GM21529 (cell line): Measurements from ENCODE around the gene G6PC1.
"Not testable (repeated sequence)": the region's sequence is repeated elsewhere in the genome, so short reads cannot be mapped to it uniquely, and the experiment has no call there.

ENCODE experiments used
- ATAC-seq: cut with Tn5 transposase; IDR thresholded peaks from one replicate; pipeline ENCODE4 v1.9.1; 2021; ENCODE audit not compliant: unreplicated experiment

G6PC1 gene

DNA sequence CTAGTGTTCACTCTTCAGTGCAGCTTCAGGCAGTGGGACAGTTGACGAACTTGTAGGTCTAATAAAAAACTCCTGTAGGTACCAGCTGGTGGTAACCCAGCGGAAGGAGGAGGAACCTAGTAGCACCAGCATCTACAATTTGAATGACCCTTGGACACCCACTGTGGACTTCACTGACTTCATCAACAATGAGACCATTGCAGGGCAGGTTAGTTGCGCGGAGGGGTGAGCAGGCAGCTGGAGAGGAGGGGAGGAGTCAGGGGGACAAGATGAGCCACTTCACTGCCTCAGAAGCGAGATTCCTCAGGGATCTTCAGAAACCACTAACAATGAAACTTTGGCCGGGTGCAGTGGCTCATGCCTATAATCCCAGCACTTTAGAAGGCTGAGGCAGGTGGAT, 27.3 kb upstream of the G6PC1 start:
- no peak for ATAC-seq

- ATAC-seq, result not testable (repeated sequence)
Observed at GRCh38 chr17:42873932-42874695, 26.5 kb upstream of the G6PC1 start.

GRCh38 chr17:42877037-42877436, 23.6 kb upstream of the G6PC1 start:
- no peak for ATAC-seq

DNA sequence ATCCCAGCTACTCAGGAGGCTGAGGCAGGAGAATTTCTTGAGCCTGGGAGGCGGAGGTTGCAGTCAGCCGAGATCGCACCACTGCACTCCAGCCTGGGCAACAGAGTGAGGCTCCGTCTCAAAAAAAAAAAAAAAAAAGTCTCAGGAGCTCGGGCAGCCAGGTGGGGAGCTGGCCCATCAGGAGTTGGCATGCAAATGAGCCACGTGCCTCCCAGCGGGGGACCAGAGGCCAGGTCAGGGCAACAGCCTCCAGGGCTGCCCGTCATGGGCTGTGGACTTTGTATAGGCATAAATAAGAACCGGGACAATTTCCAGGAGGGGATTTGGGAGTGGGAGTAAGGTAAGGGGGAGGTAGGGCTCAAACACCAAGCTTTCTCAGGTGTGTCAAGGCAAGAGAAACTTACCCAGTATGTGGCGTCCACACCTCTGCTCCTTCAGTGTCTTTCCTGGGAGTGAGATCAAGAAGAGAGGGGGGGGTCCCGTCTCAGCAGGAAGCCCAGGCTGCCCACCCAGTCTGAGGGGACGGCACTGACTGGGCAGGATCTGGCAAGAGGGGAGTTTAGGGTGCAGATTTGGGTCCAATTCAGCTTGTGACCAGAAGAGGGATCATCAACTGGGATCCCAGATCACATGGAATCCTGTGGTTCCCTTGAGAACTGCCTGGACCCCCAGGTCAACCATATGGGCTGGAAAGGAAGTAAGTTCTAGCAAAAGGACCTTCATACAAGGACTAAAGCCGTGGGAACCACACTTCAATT, 22.3 kb upstream of the G6PC1 start:
- no peak for ATAC-seq

DNA sequence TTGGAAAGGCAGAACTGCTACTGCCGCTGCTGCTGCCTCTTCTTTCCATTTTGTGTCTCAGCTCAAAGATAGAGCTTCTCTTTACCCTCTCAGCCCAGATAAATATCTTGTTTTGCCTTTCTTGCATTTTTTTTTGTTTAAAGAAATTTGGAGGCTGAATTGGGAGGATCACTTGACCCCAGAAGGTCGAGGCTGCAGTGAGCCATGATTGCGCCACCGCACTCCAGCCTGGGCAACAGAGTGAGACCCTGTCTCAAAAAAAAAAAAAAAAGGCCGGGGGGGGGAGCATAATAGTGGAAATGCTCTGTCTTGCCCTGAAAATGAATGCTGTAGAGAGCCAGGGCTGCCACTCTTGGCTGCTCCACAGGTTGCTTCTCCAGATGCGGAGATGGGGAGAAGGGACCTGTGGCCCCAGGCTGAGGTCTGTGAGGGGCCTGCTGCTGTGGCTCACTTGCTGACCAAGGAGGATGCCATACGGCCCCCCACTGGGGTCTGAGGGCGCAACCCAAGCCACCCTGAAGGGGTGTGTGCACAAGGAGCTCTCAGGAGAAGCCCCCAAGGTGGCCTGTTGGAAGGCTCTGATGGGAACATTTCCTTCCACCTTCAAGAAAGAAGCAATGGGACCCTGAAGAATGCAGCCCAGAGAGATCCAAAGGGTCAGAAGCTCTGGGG, 21.5 kb upstream of the G6PC1 start:
- ATAC-seq, result no peak

GRCh38 chr17:42879596-42879985, 21.0 kb upstream of the G6PC1 start:
- ATAC-seq, result no peak

- ATAC-seq, result no peak
Observed at GRCh38 chr17:42880776-42881310, 19.8 kb upstream of the G6PC1 start.

DNA sequence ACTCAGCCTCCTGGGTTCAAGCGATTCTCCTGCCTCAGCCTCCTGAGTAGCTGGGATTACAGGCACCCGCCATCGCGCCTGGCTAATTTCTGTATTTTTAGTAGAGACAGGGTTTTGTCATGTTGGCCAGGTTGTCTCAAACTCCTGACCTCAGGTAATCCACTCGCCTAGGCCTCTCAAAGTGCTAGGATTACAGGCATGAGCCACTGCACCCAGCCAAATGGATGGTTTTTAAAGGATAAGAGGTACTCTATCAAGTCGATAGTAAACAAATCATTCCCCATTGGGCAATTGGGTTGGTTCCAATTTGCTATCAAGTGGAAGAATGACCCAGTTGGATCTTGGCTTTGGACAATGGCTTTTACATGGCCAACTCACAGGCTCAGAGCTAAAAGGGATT, 18.9 kb upstream of the G6PC1 start:
- not testable (repeated sequence) for ATAC-seq

- no peak for ATAC-seq
Observed at GRCh38 chr17:42882166-42882565, 18.4 kb upstream of the G6PC1 start.

DNA sequence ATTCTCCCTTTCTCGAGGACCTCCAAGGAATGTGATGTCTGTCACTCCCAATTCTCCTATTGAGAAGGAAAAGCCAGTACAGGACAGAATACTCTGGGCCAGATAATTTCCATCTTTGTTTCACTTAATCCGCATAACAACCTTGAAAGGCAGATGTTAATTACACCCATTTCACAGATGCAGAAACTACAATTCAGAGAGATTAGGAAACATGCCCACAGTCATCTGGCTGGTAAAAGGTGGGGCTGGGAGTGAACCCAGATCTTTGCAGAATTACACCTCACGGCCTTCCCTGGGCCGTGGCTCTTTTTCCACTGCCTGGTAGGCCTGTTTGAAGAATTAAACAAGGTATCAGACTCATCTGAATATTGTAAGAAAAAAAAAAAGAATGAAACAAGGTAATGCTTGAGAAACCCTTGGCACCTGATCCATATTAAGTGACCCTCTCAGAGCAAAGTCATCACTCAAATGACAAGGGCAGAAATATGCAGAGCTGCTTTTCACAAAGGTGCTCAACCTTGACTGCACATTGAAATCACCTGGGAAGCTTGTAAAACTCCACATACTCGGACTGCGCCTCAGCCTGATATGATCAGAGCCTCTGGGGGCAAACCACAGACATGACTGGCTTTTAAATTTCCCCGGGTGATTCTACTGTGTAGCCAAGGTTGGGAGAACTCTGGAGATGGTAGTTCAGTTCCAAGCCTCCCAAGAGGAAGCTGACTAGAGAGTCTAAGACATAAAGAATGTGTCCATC, 16.6 kb upstream of the G6PC1 start:
- no peak for ATAC-seq

- not testable (repeated sequence) for ATAC-seq
Observed at GRCh38 chr17:42885806-42886205, 14.8 kb upstream of the G6PC1 start.

DNA sequence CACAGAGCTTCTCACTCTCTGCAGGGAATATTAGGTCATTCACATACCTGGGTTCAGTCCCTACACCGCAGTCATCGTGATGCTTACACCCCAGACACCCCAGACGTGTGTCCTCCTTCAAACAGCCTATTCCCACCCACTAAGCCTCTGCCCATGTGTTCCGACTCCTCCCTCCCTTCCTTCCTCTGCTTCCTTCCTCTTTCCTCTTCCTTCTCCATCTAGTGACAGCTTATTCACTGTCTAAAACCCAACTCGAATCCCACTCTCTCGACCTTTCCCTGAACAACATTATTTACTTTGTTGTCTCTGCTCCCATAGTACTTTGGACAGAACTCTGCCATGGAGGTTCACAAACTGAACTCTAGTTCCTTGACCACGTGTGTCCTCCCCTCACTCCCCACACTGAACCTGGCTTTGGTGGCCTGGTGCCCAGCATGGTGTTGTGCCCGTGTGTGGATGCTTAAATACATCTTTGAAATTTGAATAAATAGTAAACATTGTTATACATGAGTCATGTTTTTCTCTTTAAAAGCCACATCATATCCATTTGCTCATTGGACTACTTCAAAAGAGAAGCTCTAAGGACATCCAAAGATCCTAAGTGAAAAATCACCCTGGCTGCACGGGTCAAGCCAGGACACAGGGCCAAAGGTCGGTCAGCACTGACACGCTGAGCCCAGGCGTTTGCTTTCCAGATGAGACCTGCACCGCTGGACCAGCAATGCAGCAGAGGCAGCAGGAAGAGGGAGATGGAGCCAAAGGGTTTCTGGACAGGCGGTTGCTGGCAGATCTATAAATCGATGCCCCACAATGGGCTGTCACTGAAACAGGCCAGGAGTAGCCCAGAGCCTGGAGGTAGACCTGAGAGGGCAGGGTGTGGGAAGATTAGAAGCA, 14.1 kb upstream of the G6PC1 start:
- ATAC-seq, result no peak

DNA sequence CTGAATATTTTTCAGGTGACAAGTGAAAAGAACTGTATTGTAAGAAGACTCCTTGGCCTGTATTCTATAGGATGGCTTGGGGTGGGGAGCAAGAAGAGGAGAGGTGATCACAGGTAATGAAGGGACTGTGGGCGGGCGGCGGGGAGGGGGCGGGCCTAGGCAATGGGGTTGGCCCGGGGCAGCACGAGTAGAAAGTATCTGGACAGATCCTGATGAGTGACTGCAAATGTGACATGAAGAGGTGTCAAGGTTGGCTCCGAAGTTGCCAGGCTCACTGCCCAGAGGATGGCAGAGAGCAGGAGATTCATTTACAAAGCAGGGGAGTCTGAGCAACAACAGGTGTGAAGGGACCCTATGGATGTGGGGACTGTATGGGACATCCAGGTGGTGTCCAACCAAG, 10.8 kb upstream of the G6PC1 start:
- ATAC-seq, result no peak

- no peak for ATAC-seq
Observed at GRCh38 chr17:42891539-42892152, 9.0 kb upstream of the G6PC1 start.

DNA sequence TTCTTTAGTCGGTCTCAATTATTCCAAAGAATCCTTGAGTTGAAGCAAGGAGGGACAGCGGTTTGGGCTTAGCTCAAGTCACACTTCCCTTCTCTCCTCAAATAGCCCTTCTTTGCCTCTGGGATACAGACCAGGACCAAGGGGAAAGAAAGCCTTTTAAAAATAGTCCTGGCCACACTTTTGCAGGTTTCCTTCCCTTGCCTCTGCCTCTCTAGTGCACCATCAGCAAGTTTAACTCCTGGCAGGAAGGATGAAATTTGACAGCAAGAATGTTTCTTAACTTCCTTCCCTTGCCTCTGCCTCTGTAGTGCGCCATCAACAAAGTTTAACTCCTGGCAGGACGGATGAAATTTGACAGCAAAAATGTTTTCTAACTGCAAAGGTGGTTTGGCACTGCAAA, 7.2 kb upstream of the G6PC1 start:
- ATAC-seq, result no peak

GRCh38 chr17:42894283-42895184, 6.1 kb upstream of the G6PC1 start:
- no peak for ATAC-seq

GRCh38 chr17:42895185-42895555, 5.4 kb upstream of the G6PC1 start:
- no peak for ATAC-seq

DNA sequence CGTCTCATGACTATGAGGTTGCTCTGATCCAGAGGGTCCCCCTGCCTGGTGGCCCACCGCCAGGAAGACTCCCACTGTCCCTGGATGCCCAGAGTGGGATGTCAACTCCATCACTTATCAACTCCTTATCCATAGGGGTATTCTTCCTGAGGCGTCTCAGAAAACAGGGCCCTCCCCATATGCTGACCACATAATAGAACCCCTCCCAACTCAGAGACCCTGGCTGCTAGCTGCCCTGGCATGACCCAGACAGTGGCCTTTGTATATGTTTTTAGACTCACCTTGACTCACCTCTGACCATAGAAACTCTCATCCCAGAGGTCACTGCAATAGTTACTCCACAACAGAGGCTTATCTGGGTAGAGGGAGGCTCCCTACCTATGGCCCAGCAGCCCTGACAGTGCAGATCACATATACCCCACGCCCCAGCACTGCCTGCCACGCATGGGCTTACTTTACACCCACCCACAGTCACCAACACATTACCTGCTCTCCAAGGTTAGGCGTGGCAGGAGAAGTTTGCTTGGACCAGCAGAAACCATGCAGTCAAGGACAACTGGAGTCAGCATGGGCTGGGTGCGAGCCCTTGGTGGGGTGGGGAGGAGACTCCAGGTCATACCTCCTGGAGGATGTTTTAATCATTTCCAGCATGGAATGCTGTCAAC, 2.3 kb upstream of the G6PC1 start:
- no peak for ATAC-seq
